NCI-H510A treated with DMSO at 0.1 percent for 48 hours (cell line): Measurements from ENCODE around the gene HJURP.
"Not testable (repeated sequence)": the region's sequence is repeated elsewhere in the genome, so short reads cannot be mapped to it uniquely, and the experiment has no call there.

ENCODE experiments used
- DNase-seq: peaks from one replicate; lab custom pipeline; 2025; lab: John Stamatoyannopoulos, UW

Gene HJURP, protein sequence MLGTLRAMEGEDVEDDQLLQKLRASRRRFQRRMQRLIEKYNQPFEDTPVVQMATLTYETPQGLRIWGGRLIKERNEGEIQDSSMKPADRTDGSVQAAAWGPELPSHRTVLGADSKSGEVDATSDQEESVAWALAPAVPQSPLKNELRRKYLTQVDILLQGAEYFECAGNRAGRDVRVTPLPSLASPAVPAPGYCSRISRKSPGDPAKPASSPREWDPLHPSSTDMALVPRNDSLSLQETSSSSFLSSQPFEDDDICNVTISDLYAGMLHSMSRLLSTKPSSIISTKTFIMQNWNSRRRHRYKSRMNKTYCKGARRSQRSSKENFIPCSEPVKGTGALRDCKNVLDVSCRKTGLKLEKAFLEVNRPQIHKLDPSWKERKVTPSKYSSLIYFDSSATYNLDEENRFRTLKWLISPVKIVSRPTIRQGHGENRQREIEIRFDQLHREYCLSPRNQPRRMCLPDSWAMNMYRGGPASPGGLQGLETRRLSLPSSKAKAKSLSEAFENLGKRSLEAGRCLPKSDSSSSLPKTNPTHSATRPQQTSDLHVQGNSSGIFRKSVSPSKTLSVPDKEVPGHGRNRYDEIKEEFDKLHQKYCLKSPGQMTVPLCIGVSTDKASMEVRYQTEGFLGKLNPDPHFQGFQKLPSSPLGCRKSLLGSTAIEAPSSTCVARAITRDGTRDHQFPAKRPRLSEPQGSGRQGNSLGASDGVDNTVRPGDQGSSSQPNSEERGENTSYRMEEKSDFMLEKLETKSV

DNA sequence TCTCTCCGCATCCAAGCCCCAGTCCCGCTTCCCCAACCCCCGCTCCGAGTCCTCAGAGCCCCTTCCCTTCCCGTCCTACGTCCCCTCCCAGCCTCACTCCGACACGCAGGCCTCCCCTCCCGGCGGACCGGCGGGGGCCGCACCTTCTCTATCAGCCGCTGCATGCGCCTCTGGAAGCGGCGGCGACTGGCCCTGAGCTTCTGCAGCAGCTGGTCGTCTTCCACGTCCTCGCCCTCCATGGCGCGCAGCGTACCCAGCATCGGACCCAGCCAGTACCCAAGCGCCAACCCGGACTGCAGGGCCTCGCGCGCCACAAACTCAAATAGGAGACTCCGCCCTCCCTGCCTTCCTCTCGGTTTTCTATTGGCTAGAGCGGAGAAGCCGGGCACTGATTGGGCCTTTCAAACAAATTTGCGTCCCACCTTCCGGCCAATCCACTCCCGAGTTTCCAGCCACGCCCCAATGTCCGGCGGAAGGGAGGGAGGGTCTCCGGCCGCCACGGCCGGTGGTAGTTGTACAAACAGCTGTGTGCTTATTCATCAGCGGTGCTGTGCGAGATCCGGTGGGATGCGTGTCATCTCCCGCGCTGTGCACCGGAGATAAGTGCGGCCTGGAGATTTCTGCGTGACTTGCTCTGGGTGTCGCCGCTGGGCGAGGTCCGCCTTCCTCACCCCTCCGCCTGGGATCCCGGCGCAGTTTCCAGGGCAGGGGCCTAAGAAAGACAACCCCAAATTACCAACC lies at the start of gene HJURP:
HJURP (minus strand) TSS at position 295 of the 741 bp plus-strand sequence; CDS start at position 260, 35 bp downstream.
- DNase-seq: peak; percentile 96

DNA sequence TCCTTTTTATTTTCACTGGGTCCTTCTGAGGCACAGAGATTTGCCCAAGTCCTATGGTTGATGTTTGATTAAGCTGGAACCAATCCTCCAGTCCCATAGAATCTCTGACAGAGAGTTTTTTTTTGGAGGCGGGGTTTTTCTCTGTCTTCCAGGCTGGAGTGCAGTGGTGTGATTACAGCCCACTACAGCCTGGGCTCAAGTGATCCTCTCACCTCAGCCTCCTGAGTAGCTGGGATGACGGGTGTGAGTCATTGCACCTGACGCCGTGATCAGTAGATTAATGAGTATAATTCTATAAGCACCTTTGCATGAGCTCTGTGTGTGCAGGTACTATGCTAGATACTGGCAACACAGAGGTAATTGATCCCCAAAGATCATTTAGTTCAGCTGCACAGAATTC lies 47.5 kb upstream of the HJURP start:
- peak; percentile 12 for DNase-seq

DNA sequence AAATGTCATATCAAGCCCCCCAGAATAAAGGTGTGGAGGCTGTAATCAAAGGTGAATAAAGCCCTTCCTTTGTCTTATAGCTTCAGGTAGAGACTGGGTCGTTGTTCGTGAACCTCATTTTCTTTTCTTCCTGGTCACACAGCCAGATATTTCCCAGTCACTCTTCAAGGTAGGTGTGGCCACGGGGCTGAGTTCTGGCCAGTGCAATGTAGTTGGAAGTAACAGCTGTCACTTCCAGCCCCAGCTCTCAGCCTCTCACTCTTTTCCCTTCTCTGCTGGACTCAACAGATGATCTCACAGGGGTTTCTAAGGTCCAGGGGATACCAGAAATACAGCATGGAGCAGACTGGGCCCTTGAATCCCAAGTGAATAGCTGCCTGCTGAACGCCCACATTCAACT lies 47.0 kb upstream of the HJURP start:
- no peak for DNase-seq

DNA sequence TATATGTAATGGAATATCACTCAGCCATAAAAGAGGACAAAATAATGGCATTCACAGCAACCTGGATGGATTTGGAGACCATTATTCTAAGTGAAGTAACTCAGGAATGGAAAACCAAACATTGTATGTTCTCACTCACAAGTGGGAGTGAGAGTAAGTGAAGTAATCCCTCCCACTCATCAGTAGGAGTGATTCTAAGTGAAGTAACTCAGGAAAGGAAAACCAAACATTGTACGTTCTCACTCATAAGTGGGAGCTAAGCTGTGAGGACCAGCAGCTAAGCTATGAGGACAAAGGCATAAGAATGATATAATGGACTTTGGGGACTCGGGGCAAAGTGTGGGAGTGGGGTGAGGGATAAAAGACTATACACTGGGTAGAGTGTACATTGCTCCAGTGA lies 41.9 kb upstream of the HJURP start:
- not testable (repeated sequence) for DNase-seq

DNA sequence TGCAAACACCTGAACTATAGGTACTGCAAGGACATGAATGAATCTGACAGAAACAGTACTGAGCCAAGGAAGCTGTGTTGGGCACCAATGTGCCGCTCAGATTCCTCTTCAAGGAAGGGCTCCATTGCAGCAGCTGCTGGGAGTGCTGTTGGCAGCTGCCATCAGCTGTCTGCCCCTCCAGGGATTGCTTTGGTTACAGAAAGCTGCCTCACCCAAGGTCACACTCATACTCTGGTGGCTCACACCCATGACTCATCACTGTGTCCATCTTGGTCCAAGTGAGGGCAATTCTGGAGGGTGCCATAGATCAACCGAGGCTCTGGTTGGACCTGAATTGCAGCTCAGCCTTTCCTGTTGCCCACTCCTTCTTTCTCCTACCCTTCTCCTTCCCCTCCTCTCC lies 38.5 kb upstream of the HJURP start:
- DNase-seq: no peak

DNA sequence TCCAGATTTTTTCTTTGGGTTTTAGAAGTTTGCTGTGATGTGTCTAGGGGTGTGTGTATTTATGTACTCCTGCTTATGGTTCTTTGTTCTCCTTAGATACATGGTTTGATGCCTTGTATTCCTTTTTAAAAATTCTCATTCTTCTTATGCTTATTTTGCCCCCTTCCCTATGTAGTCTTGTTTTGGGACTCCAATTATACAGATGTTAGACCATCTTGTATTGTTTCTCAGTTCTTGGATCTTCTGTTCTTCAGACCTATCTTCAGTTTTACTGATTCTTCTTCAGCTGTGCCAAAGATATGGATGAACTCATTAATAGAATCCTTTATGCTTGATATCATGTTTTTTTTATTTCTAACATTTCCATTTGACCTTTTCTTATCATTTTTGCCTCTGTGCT lies 28.0 kb upstream of the HJURP start:
- DNase-seq: no peak

DNA sequence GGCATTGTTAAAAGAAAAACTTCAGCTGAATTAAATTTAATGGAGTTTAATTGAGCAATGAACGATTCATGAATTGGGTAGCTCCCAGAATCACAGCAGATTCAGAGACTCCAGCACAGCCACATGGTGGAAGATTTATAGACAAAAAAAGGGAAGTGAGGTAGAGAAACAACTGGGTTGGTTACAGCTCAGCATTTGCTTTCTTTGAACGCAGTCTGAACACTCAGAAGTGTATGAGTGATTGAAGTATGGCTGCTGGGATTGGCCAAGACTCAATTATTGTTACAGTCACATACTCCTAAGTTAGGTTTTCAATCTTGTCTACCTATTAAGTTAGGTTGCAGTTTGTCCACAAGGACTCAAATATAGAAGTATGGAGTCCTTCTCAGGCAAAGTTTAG lies 17.8 kb upstream of the HJURP start:
- not testable (repeated sequence) for DNase-seq

DNA sequence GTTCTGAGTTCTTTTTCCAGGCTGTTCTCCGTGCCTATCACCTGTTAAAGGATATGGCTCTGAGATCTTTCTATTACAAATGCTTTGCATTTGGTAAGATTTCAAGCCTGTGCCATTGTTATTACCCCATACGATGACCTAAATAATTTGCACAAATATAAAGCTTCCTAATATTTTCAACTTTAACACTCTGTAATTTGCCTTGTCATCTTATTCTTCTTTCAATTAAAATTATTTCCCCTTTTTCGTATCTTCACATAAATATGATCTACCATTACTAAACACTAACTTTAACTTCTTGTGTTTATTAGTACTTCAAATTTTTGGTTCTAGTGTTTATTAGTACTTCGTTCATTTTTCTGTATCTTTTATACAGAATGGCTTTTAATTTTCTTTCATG lies 17.1 kb upstream of the HJURP start:
- no peak for DNase-seq

DNA sequence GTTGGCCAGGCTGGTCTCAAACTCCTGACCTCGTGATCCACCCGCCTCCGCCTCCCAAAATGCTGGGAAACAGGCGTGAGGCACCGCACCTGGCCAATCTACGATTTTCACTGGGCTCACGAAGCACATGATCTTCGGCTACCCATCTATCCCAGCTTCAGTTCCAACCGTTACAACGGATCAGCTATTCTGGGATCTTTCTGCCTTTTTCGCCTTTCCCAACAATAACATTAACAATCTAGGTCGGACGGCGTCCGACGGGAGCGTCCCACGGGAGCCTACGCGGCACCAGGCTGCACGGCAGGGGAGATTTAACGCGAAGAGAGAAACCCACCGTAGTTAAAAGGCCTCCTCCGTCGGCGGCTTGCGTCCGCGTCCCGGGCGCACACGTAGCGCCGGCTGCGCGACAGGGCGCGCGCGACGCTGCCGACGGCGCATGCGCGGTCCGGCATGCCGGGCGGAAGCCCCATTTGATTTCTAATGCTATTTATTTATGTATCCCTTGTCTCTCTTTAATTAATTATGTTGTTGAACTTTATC lies 13.7 kb upstream of the HJURP start, which contains the start of gene MSL3B:
MSL3B (minus strand) TSS at position 394 of the 540 bp plus-strand sequence.
- DNase-seq: peak; percentile 62

DNA sequence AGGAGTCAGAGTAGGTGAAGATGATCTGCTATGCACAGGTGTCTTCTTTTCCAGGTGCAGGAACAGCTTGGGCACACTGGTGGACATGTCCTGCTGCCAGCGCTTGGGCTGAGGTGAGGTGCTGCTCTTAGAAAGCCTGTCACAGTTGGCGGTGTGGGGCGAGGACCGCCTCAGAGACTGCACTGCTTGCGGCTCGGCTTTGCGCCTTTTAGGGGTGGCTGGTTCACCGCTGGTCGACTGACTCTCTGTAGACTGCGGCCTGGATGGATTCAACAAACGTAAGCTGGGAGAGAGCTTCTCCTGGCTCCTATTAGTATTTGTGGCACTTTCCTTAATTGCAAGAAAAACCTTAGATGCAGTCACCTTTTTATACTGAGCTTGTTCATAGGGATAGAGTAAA lies 12.1 kb upstream of the HJURP start:
- DNase-seq: no peak

DNA sequence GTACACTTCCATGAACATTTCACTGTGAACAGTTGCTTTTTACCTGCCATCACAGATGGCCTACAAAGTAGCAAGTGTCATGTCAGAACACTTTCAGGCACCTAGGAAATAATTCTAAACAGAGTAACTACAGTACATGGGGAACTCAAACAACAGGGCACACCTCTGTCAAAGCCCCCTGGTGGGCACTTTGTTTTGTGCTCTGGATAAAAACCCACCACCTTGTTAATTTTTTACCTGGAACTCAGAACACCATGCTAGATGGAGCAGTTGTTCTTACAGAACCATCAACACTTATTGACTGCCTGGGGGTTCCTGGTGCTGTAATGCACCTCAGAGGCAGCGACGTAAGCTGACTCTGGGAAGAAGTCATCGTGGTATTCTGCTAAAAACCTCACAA lies 11.5 kb upstream of the HJURP start:
- no peak for DNase-seq

DNA sequence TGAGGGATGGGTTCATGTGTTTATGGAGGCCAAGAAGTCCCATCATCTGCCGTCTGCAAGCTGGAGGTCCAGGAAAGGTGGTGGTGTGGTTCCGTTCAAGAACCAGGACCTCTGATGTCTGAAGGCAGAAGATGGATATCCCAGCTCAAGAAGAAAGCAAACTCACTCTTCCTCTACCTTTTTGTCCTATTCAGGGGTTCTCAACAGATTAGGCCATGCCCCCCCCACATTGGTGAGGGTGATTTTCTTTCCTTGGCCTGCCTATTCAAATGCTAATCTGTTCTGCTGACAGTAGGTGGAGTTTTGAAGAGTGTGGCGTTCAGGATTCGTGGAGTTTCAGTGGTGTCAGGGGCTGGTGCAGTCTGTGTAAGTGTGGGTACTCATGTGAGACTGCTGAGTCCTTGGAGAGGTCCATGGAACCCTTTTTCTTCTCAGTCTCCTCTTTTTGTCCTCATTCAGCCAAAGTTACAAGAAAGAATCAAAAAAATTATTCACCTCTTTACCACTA lies 8.0 kb upstream of the HJURP start:
- DNase-seq: no peak

DNA sequence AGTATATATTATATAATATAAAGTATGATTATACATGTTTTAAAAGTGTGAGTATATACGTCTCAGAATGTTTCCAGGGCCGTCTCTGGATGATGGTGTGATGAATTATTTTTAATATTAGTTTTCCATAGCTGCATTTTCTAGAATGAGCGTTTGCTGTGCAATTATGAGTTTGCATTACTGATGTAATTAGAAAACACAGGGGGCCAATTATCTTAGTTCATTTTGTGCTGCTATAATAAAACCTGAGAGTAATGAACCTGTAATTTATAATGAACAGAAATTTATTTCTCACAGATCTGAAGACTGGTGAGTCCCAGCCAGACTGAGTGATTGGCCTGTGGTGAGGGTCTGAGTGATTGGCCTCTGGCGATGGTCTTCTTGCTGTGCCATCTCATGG lies 4.0 kb upstream of the HJURP start:
- no peak for DNase-seq

DNA sequence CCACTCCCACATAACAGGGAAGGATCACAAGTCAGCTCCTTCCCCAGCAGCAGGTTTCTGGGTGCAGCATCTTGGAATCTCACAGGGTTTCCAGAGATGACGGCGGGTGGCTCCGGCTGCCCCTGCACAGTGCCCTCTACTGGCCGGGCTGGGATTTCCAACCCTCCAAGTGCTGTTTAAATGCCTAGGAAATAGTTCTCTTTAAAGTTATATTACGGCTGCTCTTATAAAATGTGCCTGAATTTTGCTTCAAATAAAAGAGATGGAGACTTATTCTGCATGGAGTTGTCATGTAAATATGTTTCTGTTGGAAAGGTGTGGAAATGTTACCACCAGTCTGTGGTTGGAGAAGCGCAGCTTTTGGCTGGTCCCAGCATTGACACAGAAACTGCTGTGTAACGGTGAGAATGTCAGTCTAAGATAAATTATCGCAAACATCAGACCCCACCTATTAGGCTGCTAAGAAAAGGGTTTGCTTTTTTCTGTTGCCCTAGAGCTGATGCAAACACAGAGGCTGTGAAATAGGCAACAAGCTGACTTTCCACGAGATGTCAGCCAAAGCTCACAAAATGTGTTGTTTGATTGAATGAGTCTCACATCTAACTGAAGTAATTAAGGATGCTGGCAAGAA lies 3.3 kb upstream of the HJURP start:
- no peak for DNase-seq

DNA sequence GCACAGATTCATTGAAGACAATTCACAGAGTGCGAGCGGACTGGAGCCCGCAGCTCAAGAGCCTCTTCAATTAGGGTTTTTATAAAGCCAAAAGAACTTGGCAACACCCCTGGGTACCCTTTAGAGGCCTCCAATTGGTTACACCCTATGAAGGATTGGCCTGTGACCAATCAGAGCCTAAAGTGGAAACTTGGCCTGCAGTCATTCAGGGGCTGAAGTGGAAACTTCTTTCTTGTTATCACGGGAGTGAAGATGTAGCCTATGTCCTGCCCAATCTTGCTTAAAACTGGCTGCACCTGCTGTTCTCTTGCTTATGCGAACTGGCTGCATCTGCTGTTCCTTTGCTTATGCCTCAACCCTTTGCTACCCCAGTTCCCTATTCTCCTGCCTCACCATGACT lies 1.8 kb upstream of the HJURP start:
- no peak for DNase-seq

DNA sequence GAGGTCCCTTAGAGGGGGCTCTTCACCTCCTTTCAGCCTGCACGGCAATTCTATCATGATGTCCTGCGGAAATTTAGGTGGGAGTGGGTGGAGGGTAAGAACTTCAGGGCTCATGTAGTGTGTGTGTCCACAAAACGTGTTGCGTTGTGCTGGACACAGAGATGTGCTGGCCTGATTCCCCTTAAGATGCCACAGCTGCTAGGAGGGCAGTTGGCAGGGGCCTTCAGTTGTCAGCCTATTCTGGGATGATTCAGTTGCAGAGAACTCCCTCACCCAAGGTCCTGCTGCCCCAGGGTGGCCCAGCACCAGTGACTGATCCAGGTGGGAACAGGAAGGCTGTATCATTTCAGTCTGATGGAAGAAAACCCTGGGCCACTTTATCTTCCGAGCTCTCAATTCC lies 1.0 kb upstream of the HJURP start:
- DNase-seq: no peak

DNA sequence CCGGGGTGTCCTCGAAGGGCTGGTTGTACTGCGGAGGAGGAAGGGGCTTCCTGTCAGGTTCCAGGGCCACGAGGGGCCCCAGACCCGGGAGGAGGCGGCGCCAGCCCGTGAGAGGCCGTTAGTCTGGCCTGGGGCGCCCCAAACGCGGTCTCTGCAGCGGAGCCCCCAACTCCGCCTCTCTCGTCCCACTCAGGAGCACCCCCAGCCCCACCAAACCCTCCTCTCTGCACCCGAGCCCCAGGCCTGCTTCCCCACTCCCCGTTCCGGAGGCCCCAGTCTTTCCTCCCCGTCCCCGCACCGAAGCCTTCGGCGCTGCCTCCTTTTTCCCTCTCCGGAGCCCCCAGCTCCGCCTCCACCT lies 473 bp downstream of the HJURP start:
- no peak for DNase-seq

DNA sequence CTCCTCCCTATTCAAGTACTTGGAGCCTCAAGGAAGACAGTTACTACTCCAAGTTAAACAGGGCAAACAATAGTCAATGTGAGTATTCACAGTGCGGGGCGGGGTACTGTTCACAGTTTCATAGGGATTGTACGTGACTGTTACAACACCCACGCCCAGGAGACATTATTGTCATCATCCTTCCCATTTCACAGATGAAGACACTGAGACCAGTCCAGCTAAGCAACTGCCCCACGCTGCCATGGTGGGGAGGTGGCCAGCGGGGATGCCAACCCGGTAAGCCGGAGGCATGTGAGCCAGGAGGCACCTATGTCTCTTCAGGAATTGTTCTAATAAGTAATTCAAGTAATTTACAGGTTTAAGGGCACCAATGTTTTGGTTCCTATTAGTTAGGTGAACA lies 982 bp downstream of the HJURP start:
- no peak for DNase-seq

DNA sequence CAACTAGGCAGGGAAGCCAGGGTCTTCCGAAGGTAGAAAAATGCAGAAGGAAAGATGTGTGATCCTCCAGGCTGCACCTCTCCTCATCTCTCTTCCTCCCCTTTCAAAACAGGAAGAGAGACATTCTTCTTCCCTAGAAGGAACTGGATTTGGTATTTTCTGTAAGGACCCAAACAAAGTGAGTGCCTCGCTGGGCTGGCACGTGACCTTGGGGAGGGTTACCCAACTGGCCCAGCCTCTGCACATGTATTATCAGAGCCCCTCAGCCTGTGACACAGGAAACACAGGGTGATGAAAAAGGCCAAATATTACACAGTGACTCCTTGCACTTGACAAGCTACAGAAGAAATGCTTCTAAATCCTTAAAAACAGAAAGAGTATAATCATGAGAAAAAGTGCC lies 2.3 kb downstream of the HJURP start:
- no peak for DNase-seq

DNA sequence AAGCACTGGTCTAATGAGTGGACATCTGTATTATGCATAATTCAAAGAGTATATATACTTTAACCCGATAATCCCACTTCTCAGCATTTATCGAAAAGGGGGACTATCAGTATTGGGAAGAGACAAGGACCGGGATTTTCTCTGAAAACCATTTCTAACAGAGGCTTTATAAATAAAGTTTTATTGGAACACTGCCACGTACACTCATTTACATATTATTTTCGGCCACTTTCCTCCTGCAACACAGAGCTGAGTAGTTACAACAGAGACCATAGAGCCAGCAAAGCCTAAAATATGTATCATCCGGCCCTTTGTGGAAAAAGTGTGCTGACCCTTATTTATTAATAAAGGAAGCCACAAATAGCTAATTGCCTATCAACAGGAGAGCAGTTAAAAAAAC lies 3.2 kb downstream of the HJURP start:
- DNase-seq: no peak

DNA sequence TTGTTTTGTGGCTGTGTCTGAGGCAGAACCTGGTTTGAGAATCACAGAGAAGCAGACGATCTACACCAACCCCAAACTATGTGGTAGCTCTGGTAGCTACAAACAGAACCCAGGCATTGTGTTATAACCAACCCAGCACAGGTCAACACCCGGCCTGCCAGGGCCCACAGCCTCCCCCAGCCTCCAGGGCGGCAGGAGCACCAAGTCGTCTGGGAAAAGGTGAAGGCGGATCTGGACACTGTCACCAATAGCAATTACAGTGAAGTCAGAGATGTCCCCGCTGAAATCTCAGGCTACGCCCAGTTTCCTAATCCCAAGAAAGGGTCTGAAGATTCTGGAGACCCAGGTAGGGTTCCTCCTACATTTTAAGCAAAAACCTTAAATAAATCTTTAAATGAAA lies 3.6 kb downstream of the HJURP start:
- no peak for DNase-seq
